Ishikawa (cell line): ENCODE measurements around the gene TAGLN2.

ENCODE experiments used
- CEBPB ChIP-seq: IDR thresholded peaks from 2 replicates; pipeline ENCODE4 v1.6.1; 2012
- CREB1 ChIP-seq: IDR thresholded peaks from 2 replicates; pipeline ENCODE4 v1.6.1; 2012; ENCODE audit warnings: low read depth
- EGR1 ChIP-seq: IDR thresholded peaks from 2 replicates; pipeline ENCODE4 v1.6.1; 2012
- EP300 ChIP-seq: IDR thresholded peaks from 2 replicates; pipeline ENCODE4 v1.6.1; 2012; ENCODE audit warnings: borderline replicate concordance
- FOXM1 ChIP-seq: IDR thresholded peaks from 2 replicates; pipeline ENCODE4 v1.6.1; 2012; ENCODE audit warnings: low read depth, borderline replicate concordance
- MAX ChIP-seq: IDR thresholded peaks from 2 replicates; pipeline ENCODE4 v1.6.1; 2012
- NFIC ChIP-seq: IDR thresholded peaks from 2 replicates; pipeline ENCODE4 v1.6.1; 2012
- RAD21 ChIP-seq: IDR thresholded peaks from 2 replicates; pipeline ENCODE4 v1.6.1; 2012; ENCODE audit warnings: low read depth
- REST ChIP-seq: IDR thresholded peaks from 2 replicates; pipeline ENCODE4 v1.6.1; 2012; ENCODE audit warnings: low read depth, mild to moderate bottlenecking
- TAF1 ChIP-seq: IDR thresholded peaks from 2 replicates; pipeline ENCODE4 v1.6.1; 2012; ENCODE audit warnings: low read depth, mild to moderate bottlenecking
- TCF12 ChIP-seq: IDR thresholded peaks from 2 replicates; pipeline ENCODE4 v1.6.1; 2012; ENCODE audit warnings: low read depth
- TEAD4 ChIP-seq: IDR thresholded peaks from 2 replicates; pipeline ENCODE4 v1.6.1; 2012
- USF1 ChIP-seq: IDR thresholded peaks from 2 replicates; pipeline ENCODE4 v1.6.1; 2012
- YY1 ChIP-seq: IDR thresholded peaks from 2 replicates; pipeline ENCODE4 v1.6.1; 2012; ENCODE audit warnings: low read depth
- ZBTB7A ChIP-seq: IDR thresholded peaks from 2 replicates; pipeline ENCODE4 v1.6.1; 2012; ENCODE audit warnings: low read depth

Gene TAGLN2

GRCh38 chr1:159873530-159874143, 51.7 kb downstream of the TAGLN2 start:
- TF ChIP-seq TCF12 (no peak), FOXM1 (no peak), CREB1 (no peak), MAX (no peak), USF1 (no peak), REST (no peak), CEBPB (no peak), TEAD4 (no peak), ZBTB7A (no peak), RAD21 (no peak), YY1 (no peak), EP300 (no peak), TAF1 (no peak), NFIC (no peak), EGR1 (no peak)

GRCh38 chr1:159872891-159873290, 52.4 kb downstream of the TAGLN2 start:
- TF ChIP-seq FOXM1 (no peak), CEBPB (no peak), TEAD4 (no peak), CREB1 (no peak), EGR1 (no peak), RAD21 (no peak), MAX (no peak), YY1 (no peak)

GRCh38 chr1:159870704-159871103, 54.6 kb downstream of the TAGLN2 start:
- TF ChIP-seq CREB1: no peak
- TF ChIP-seq EP300: no peak
- no peak for TF ChIP-seq USF1
- no peak for TF ChIP-seq EGR1
- TF ChIP-seq TAF1: no peak
- no peak for TF ChIP-seq FOXM1
- no peak for TF ChIP-seq RAD21
- no peak for TF ChIP-seq REST
- TF ChIP-seq MAX: no peak
- no peak for TF ChIP-seq YY1
- no peak for TF ChIP-seq TCF12
- no peak for TF ChIP-seq TEAD4
- TF ChIP-seq ZBTB7A: no peak
- TF ChIP-seq CEBPB: no peak
- no peak for TF ChIP-seq NFIC

- TF ChIP-seq REST (no peak), YY1 (no peak), TCF12 (no peak), TAF1 (no peak), MAX (no peak), RAD21 (no peak), ZBTB7A (no peak), TEAD4 (no peak), EGR1 (no peak), NFIC (no peak), EP300 (no peak), CREB1 (no peak), FOXM1 (no peak), CEBPB (no peak), USF1 (no peak)
Observed at GRCh38 chr1:159869607-159870006, 55.7 kb downstream of the TAGLN2 start.
